ENCODE measurements around the gene OSBPL1A.

Gene OSBPL1A

DNA sequence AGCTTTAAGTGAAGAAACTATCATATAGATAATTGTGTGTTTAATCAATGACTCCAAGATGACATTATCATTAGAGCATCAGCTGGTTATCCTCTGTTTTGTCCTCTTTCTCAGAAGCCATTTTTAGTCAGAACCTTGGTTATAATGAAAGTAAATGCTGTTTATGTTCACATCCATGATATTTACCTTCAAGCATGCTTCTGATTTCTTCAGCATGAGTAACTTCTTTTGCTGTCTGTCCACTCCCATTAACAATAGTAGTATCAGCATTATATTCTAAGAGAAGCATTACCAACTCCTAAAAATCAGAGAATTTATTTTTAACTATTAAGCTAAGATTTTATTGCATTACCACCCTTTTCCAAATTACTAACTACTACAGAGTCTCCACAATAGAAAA, 56.3 kb downstream of the OSBPL1A start:
- no peak for DNase-seq (ENCODE audit: low read depth)

DNA sequence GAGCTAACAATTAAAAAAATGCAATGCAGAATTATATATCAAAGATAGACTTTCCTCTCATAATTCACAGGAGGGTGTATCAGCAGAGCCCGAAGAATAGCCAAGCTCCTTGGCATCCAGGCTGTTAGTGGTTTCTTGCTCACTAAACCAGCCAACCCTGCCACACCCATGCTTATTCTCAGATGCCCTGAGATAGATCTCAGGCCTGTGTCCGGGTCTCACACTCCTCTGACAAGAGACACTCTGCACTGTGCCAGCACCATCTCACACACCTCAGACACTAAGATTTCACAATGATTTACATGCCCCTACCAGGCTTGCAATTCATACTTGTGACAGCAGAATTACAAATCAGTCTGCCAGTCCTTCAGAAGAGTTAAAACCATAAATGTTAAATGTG, 64.5 kb downstream of the OSBPL1A start:
- no peak for DNase-seq (ENCODE audit: low read depth)

DNA sequence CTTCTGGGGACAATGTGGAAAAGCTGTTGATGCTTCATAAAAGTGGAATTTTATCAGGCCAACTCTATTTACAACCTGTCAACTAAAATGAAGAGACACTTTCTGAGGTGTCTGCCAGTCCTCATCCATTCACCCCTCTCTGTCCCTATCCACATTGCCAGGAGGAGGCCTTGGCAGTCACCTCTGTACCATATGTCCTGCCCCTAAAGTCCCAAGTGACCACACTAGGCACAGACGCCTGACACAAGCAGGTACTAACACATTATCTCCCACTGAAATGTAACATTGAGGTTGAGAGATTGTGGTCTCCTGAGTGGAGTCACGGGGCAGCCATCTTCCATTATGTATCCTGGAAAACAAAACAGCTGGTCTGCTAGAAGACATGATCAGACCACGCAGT, 71.4 kb downstream of the OSBPL1A start:
- no peak for DNase-seq (ENCODE audit: low read depth)

DNA sequence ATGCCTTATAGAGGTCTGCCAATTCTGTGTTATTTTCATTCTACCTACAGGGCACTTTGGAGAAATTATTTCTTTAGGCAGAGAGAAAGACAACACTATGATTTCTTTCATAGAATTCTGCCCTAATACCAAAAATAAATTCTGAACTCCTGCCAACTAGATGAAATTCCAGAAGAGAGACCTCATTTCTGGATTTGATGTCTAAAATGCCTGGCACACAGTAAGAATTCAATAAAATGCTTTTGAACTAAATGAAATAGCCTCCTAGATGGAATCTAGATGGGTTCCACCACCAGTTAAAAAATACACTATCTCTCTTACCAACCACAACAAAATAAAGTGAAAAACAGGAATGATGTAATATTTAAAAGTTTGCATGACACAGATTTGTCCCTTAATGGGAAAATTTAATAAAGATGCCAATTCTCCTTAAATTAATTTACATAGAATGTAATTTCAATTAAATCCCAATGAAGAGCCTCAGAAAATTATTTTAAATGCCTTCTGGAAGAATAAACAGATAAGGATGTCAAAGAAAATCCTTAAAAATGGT, 75.0 kb downstream of the OSBPL1A start:
- no peak for DNase-seq (ENCODE audit: low read depth)

DNA sequence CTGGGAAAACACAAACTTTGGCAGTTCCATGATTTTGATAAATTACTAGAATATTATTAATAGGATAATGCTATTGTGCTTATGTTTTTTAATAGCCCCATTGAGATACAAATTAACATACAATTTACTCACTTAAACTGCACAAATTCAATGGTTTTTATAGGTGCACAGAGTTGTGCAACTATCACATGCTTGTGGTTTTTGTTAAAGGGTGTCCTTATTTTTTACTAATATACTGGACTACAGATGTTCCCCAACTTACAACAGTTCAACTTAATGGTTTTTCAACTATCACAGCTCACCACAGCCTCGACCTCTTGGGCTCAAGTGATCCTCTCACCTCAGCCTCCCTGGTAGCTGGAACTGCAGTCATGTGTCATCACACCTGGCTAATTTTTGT, 76.6 kb downstream of the OSBPL1A start:
- no peak for DNase-seq (ENCODE audit: low read depth)

DNA sequence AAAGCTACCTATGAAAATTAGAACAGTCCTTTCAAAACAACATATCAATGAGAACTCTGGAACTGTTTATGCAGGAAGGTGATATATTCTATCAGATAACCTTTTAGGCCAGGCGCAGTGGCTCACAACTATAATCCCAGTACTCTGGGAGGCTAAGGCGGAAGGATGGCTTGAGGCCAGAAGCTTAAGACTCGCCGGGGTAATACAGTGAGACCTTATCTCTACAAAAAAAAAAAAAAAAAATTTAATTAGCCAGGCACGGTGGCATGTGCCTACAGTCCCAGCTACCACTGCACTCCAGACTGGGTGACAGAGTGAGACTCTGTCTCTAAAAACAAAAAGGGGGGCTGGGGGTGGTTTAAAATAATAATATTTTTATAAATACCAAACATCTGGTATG, 77.9 kb downstream of the OSBPL1A start:
- no peak for DNase-seq (ENCODE audit: low read depth)

DNA sequence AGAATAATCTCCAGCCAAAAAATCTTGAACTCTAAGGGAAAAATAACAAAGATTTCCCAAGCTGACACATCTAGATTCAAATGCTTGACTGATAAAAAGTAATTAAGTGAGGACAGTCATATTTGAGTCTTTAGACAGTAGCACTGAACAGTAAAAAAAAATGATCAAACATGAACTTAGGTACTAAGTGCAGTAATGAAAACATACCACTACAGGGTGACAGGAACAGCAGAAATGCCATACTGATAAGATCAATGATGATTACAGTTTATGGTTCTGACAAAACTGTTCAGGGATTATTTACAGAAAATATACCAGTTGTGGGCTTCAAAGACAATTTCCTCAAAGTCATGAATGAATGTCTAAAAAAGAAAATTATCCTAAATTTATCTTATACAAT, 80.3 kb downstream of the OSBPL1A start:
- no peak for DNase-seq (ENCODE audit: low read depth)

DNA sequence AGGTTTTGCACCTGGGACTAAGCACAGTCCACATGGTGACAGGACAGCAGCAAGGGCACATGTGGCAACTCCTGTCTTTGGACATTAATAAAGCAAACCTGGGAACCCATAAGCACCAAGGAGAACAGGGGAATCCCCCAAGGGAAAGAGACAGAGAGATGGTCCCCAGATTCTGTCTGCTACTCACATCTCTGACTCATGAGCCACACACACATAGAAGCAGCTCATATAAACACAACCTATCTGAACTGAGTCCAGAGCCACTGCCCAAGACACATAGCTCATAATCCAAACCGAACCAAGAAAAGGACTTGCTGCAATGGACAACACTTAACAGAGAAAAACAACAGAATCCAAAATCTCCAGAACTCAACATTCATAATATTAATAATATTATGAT, 82.5 kb downstream of the OSBPL1A start:
- DNase-seq (ENCODE audit: low read depth), result no peak

DNA sequence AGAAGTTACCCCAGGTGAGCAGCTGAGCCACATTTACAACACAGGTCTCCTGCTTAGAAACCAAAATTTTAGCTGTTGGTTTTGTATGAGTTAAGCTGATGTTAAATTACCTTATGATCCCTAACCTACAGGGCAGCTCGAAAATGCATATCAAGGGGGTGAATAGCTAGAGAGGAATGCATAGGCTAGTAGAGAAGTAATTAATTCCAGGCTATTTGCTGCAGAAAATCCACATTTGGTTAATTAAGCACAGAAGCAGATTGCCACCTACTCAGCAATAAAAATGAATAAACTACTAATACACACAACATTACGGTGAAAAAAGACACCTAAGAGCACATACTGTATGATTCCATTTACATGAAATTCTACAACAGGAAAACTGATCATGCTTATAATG, 91.4 kb downstream of the OSBPL1A start:
- DNase-seq (ENCODE audit: low read depth), result no peak

DNA sequence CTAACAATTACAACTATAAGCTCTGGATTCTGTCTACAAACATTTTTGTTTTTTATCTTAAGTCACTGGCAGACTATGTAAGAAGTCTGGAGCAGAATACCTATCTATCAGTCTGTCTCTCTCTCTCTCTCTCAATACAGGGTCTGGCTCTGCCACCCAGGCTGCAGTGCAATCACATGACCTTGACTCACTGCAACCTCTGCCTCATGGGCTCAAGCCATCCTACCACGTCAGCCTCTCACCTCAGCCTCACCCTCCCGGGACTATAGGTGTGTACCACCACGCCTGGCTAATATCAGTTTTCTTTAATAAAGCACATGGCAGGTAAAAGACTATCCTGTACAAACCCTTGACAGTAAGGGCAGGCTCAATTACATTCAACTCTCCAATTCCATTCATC, 96.9 kb downstream of the OSBPL1A start:
- DNase-seq (ENCODE audit: low read depth), result no peak

DNA sequence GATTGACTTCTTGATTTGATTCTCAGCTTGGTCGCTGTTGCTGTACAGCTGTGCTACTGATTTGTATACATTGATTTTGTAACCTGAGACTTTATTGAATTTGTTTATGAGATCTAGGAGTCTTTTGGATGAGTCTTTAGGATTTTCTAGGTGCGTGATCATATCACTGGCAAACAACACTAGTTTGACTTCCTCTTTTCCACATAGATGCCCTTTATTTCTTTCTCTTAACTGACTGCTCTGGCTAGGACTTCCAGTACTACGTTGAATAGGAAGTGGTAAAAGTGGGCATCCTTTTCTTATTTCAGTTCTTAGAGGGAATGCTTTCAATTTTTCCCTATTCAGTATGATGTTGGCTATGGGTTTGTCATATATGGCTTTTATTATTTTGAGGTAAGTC, 101.3 kb downstream of the OSBPL1A start:
- DNase-seq (ENCODE audit: low read depth), result no peak

DNA sequence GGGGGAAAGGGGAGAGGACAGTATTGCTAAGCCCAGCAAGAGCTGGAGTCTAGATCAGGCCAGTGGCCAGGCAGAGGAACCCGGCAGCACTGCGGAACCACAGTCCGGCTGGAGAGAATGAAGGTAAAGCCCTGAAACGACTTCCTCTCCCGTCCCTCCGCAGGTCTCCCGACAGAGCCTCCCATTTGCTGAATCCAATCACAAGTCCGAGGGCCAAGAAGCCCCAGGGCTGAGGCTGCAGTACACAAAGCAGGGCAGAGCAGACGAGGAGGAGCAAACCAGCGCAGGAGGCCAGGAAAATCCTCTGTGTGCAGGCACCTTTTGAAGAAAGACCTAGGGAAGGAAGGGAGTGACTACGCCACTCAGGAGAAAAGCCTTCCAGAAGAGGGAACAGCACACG, 104.4 kb downstream of the OSBPL1A start:
- DNase-seq (ENCODE audit: low read depth), result no peak

DNA sequence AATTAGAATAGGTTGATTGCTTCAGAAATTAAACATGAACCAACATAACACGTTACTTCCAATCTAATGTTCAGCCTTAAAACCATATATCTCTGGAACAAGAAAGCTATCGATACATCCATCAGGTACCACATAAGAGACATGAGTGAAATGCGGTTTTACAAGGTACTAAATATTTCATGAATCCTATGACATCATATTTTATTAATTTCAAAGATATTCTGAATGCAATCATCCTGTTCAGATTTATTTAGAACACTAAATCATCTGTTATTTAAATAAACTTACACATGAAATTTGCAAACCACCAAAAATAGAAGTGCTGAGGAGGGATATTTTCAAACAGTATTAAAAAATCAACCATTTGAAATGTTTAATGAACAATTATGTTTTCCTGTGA, 119.0 kb downstream of the OSBPL1A start:
- no peak for DNase-seq (ENCODE audit: low read depth)

DNA sequence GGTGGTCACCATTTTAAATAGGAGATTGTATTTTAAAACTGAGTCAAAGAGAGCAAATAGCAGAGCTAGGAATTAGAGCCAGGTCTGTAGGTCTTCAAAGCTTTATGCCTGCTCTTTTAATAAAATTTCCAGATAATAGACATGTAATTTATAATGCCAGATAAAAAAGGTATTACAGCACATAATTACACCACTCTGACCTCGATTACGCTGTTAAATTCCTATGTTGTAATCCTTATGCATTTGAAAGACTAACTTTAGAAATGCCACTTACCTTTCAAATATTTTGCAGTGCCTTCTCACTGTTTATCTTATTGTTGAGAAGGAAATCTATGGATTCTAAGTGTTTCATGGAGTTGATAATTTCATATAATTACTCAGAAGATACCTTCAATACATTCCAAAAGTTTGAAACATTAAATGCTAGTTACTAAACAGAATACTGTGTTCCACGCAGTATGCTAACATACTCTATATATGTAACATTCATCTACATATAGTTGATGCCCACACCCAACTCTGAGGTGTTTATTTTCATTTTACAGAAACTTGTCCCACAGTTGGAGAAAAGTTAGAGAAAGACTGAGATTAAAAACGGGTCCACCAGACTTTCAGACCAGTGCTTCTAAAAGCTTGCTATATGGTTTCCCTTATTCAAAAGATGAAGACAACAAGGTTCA, 120.0 kb downstream of the OSBPL1A start:
- DNase-seq (ENCODE audit: low read depth), result no peak

DNA sequence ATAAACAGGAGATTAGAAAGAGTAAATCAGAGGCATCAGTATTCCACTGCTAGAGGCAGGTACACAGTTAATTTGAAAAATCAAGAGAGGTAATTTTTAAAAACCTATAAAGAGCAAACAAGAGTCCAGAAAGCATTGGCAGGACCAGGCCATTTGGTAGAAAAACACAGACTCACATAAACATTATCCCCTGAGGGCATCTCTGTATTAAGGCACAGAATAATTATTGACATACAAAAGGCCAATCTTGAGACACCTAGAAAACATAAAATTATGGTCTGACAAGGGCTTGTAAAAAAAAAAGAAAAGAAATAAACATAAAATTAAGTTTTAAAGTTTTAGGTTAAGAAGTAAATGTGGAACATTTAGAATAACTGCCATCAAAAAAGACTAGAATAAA, 120.6 kb downstream of the OSBPL1A start:
- DNase-seq (ENCODE audit: low read depth), result no peak

DNA sequence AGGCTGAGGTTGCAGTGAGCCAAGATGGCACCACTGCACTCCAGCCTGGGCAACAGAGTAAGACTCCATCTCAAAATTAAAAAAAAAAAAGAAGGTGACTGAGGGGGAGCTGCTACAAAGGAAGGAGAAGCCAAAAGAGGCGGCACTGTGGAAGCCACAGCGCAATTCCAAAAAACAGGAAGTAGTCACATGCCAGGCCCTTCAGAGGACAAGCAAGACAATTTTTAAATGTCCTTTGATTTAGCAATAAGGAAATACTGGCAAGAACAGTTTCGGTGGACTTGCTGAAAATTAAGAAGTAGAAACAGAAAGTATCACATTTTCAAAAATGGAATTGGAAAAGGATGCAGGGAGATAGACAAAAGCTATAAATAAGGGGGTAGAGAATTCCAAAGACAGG, 122.8 kb downstream of the OSBPL1A start:
- DNase-seq (ENCODE audit: low read depth), result no peak

DNA sequence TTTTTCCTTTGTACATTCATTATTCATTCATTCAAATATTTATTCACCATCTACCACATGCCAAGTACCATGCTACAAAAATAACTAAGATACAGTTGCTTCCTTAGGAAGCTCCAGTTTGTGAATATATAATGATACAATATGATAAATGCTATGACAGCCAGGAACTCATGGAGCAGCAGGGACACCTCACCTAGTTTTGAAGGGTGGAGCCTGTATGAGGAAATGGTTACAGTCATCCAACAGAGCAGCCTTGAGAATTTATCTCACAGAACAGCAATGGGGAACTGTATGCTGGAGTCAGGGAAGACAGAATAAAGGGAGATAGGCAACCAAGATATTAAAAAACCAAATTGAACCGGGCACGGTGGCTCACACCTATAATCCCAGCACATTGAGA, 124.0 kb downstream of the OSBPL1A start:
- DNase-seq (ENCODE audit: low read depth), result no peak

DNA sequence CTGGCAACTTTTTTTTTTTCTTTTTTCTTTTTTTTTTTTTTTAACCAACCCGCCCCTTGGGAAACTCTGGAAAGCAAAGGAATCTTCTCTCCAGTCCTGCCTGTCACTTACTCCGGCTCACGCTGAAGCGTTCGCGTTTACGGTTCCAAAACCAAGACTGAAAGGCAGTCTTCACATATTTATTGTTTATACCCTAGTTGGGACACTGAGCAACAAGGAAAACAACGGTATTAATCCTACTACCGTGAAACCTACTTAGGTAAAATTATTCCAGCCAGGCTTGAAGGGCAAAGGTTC, 125.4 kb downstream of the OSBPL1A start:
- no peak for DNase-seq (ENCODE audit: low read depth)

DNA sequence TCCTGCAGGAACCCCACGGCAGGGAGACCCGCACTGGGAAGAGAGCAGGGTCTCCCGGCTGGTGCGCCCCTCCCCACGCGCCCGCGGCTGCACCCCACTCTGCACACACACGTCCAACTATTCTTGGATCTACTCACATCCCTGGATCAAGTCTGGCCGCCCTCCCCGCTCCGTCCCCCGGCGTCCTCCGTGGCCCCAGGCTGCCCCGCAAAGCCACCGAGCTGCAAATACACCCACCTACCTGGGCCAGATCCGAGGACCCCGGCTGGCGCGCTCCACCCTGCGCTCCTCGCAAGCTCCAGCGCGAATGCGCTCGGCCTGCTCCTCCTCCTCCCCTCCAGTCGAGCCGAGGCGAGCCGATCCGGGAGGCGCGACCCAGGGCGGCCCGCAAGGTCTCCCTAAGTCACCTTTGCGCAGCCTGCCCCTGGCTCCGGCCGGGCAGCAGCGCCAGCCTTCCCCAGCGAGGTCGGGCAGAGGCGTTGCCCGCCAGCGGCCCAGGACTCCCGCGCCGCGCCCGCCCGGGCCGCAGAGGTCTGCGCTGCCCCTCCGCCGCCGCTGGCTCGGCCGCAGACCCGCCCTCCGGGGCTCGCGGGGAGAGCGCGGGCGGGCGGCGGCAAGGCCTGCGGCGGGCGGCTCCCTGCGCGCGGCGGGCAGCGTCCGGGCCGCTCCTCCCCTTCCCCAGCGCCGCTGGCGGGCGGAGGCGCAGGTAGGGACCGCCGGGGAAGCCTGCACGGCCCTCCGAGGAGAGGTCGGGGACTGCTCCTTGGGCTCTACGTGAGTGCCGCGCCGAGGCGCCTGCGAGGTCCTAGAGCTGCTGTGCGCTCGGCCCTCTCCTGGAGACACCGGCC, 126.0 kb downstream of the OSBPL1A start:
- no peak for DNase-seq (ENCODE audit: low read depth)

DNA sequence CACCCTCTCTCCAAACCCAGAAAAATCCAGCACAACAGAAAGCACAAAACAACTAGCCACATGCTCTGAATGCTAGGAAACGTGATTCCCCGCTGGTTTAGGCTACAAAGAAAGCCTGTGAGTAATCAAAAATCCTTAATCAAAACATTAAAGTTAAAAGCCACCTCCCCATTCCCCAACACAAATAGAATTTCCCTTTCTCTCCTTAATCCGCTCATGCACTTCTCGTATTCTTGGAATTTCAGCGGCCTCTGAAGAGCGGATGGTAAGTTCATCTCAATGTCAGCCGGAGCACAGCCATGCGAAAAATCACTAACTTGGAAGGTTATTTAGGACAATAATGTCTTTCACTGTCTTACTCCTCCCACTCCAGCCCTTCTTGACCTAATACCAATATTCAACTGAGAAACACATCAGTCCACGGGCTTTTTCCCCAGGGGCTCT, 126.7 kb downstream of the OSBPL1A start:
- DNase-seq (ENCODE audit: low read depth), result no peak

DNA sequence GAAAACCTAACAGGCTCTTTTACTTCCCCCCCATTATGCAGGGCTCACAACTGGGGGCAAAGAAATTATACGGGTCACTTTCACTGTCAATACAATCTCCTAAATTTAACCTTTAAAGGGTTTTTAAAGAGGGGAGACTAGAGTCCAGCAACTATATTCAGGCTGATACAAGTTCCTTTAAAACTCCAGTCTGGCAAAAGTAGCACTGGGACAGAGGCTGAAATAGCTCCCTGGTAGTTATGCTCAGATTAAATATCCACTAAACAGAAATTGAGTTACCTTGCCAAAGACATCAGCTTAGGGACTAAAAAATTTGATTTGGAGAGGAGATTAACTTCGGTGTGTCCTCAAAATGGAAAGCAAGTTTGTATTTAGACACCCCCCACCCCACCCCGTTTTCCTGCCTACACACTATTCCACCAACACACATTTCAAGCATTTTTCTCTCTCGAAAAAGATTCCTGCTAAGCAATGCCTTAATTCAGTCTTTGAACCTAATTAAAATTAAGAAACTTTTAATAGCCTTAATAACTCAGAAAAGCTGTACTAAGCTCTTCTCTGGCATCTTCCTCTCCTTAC, 127.2 kb downstream of the OSBPL1A start:
- DNase-seq (ENCODE audit: low read depth), result no peak

DNA sequence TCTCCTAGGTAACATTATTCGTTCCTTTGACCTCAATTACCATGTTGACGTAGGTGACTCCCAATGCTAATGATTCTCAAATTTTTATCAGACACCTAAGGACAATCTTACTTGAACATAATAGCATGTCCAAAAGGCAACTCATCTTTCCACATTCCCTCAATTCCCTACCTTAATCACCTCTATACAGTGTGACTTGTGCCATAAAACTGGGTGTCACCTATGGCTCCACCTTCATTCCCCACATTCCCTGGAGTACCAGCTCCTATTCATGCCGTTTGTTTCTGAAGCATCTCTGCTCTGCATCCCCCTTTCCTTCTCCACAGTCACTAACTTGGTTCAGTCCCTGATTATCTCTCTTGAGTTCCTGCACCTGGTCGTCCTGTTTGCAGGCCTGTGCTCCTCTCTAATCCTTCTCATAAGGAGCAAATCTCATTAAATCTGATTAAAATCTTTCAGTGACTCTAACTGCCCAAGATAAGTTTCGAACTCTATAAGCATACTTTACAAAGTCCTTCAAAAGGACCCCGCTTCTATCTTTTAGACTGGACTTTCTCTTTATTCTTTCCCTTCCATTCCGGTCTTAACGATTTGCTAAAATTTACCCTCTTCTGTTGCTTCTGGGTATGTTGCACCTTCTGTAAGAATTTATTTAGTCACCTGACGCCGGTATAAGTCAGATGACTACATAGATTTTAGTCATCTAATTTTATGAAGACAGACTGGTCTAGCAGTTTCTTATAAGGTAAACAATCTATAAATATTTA, 128.7 kb downstream of the OSBPL1A start:
- no peak for DNase-seq (ENCODE audit: low read depth)

DNA sequence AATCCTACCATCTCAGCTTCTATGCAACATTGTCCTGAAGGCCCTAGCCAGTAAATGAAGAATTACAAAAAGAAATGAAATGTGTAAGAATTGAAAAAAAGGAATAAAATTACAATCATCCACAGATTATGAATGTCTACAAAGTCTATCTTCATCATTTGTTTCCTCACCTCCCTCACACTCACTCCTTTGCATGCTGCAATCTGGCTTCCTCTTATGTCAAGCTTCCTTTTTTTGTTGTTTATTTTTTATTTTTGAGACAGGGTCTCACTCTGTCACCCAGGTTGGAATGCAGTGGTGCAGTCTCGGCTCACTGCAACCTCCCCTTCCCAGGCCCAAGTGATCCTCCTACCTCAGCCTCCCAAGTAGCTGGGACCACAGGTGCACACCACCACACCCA, 129.7 kb downstream of the OSBPL1A start:
- DNase-seq (ENCODE audit: low read depth), result no peak

Measured in stimulated activated CD8-positive, alpha-beta memory T cell treated with anti-CD3 and anti-CD28 coated beads, Interleukin-12 subunit alpha, Interleukin-12 subunit beta, amount 100 ng/mL, for 4 hours (primary cell).